K562 (cell line): ENCODE measurements around the gene ZBTB20. TPM values are rescaled to one million over a fixed set of nuclear protein-coding genes. Genes with fewer than 3 reads are reported as not detected.
"Not testable (repeated sequence)": the region's sequence is repeated elsewhere in the genome, so short reads cannot be mapped to it uniquely, and the experiment has no call there.

Experiments
- ATAC-seq: fragments of 200-7000 bp; cut with Tn5 transposase; 3 replicates; pipeline ENCODE4 v1.9.1; 2020; ENCODE audit warnings: moderate library complexity
- BruUV-seq: library from RNA; stranded (reverse); fragments of 400-500 nt; replicated peaks from 2 replicates; lab custom pipeline; 2021; lab: Mats Ljungman, UMichigan
- CTCF ChIA-PET: fragments of 300-600 bp; formaldehyde crosslinking; extraction: SDS; loops from one replicate; lab custom pipeline; 2021; ENCODE audit warnings: low intra/inter-chr PET ratio; lab: Yijun Ruan, JAX
- POLR2A ChIA-PET: fragments of 300-600, 350-650 bp; sonication (Branson Sonifier 250); formaldehyde crosslinking; extraction: SDS; loops from one replicate; lab custom pipeline; 2021; ENCODE audit warnings: antibody characterized with exemption, inconsistent platforms; lab: Yijun Ruan, JAX
- DNase-seq, 4 experiments: peaks; one replicate each; pipeline versions ENCODE4 v3.0.0 to v3.0.0-alpha.2; 2011 to 2018; ENCODE audit warnings: low spot score in 3 of 4, mixed read lengths in 3 of 4; ENCODE audit errors: extremely low read depth in 1 of 4
- FAIRE-seq: peaks from 2 replicates; lab custom pipeline; 2011; peaks lifted over from hg19 to GRCh38; lab: Jason Lieb, UNC
- H2AFZ ChIP-seq: 2 replicates; pipeline ENCODE4 v1.6.0; 2011; ENCODE audit warnings: low read depth, low read length, control low read depth, inconsistent platforms
- H3K27ac ChIP-seq: fragments of 200-600 bp; 3 replicates; pipeline ENCODE4 v1.8.0; 2011; ENCODE audit warnings: low read depth, mild to moderate bottlenecking, control low read depth, inconsistent platforms, low read length, moderate library complexity, mixed read lengths; ENCODE audit errors: extremely low read depth
- H3K27me3 ChIP-seq, 2 experiments: fragments of 300-600 bp in 1 of 2; 2 replicates in 1 of 2; 3 replicates in 1 of 2; pipeline versions ENCODE4 v1.6.0 to v1.8.0; 2011; ENCODE audit warnings: inconsistent platforms in 2 of 2, low read length in 2 of 2, mild to moderate bottlenecking in 1 of 2, mixed read lengths in 1 of 2, moderate library complexity in 1 of 2; ENCODE audit not compliant: control insufficient read depth in 2 of 2, insufficient read depth in 2 of 2
- H3K36me3 ChIP-seq: fragments of 300-600 bp; 3 replicates; pipeline ENCODE4 v1.8.0; 2011; ENCODE audit warnings: mild to moderate bottlenecking, low read length, inconsistent platforms; ENCODE audit not compliant: control insufficient read depth, insufficient read depth
- H3K4me1 ChIP-seq, 2 experiments: fragments of 200-600 bp in 1 of 2; replicated peaks in 1 of 2; 2 replicates in 1 of 2; 3 replicates in 1 of 2; pipeline versions ENCODE4 v1.5.1 to v1.8.0; 2011; ENCODE audit warnings: inconsistent platforms in 2 of 2, low read length in 2 of 2, mild to moderate bottlenecking in 1 of 2, mixed read lengths in 1 of 2, moderate library complexity in 1 of 2; ENCODE audit not compliant: control insufficient read depth in 2 of 2, insufficient read depth in 2 of 2
- H3K4me2 ChIP-seq: 2 replicates; pipeline ENCODE4 v1.6.1; 2011; ENCODE audit warnings: low read length, control low read depth, inconsistent platforms, mixed read lengths; ENCODE audit not compliant: insufficient read depth
- H3K4me3 ChIP-seq: fragments of 200-600 bp; sonication (generic), shearing (Covaris generic); 2 replicates; pipeline ENCODE4 v1.5.1; 2016; ENCODE audit warnings: control low read depth, inconsistent platforms
- H3K79me2 ChIP-seq: fragments of 200-600 bp; 3 replicates; pipeline ENCODE4 v1.8.0; 2011; ENCODE audit warnings: low read length, inconsistent platforms; ENCODE audit not compliant: control insufficient read depth, insufficient read depth
- H3K9ac ChIP-seq, 2 experiments: 2 replicates each; pipeline versions ENCODE4 v1.6.0 to v1.6.1; 2011; ENCODE audit warnings: low read depth in 2 of 2, low read length in 2 of 2, control low read depth in 1 of 2, inconsistent platforms in 1 of 2, mild to moderate bottlenecking in 1 of 2, mixed read lengths in 1 of 2; ENCODE audit not compliant: insufficient read depth in 1 of 2
- H3K9me1 ChIP-seq: one replicate; pipeline ENCODE4 v1.6.0; 2011; ENCODE audit warnings: inconsistent platforms, mild to moderate bottlenecking, low read length, moderate library complexity; ENCODE audit not compliant: control insufficient read depth, insufficient read depth
- H3K9me3 ChIP-seq: replicated peaks from 2 replicates; pipeline ENCODE4 v1.5.1; 2011; ENCODE audit warnings: low read depth, low read length, inconsistent platforms; ENCODE audit not compliant: control insufficient read depth, insufficient read depth
- H4K20me1 ChIP-seq: replicated peaks from 2 replicates; pipeline ENCODE4 v1.6.1; 2011; ENCODE audit warnings: low read length, inconsistent platforms, mixed read lengths; ENCODE audit not compliant: control insufficient read depth, insufficient read depth
- IRF1 ChIP-seq: sonication (generic); formaldehyde crosslinking; IDR thresholded peaks from 2 replicates; pipeline ENCODE4 v1.8.0; 2022; ENCODE audit warnings: missing genetic modification reagents, mild to moderate bottlenecking, borderline replicate concordance
- MEF2D ChIP-seq: conservative IDR thresholded peaks from 2 replicates; pipeline ENCODE4 v1.6.1; 2016; ENCODE audit warnings: low read depth, missing genetic modification characterization, missing compliant biosample characterization
- NR1H2 ChIP-seq: sonication (generic); formaldehyde crosslinking; IDR thresholded peaks from 2 replicates; pipeline ENCODE4 v1.4.0; 2020; ENCODE audit warnings: mild to moderate bottlenecking, missing genetic modification reagents
- RERE ChIP-seq: sonication (generic); formaldehyde crosslinking; IDR thresholded peaks from 2 replicates; pipeline ENCODE4 v1.8.0; 2023; ENCODE audit warnings: missing genetic modification reagents, mild to moderate bottlenecking, borderline replicate concordance
- SLC30A9 ChIP-seq: fragments of 250-450 bp; sonication (Bioruptor Pico); IDR thresholded peaks from 2 replicates; pipeline ENCODE4 v1.8.0; 2022; ENCODE audit warnings: mild to moderate bottlenecking, moderate library complexity
- ZNF639 ChIP-seq, 2 experiments: fragments of 200-800 bp in 1 of 2; sonication (Bioruptor generic) in 1 of 2; sonication (generic) in 1 of 2; formaldehyde crosslinking in 1 of 2; IDR thresholded peaks in 1 of 2; conservative IDR thresholded peaks in 1 of 2; 2 replicates each; pipeline versions ENCODE4 v1.5.0 to v1.6.1; 2016 to 2020; ENCODE audit warnings: missing compliant biosample characterization in 1 of 2, missing genetic modification characterization in 1 of 2, missing genetic modification reagents in 1 of 2
- ZNF695 ChIP-seq: fragments of 450-650 bp; formaldehyde crosslinking; IDR thresholded peaks from 2 replicates; pipeline ENCODE4 v1.4.0; 2020; ENCODE audit warnings: mild to moderate bottlenecking, moderate library complexity
- WGBS: fragments of 100-300 bp; shearing (Covaris generic); methylation state at CpG from one replicate; pipeline ENCODE4 v1.1.6; 2016; ENCODE audit warnings: low coverage, mixed read lengths; ENCODE audit not compliant: insufficient coverage; ENCODE audit errors: missing lambda C conversion rate; 5-methylcytosine and 5-hydroxymethylcytosine counted together
- in situ Hi-C: fragments of 300-500 bp; cut with MboI; formaldehyde crosslinking; loops from 4 replicates; pipeline ENCODE4 v1.15.0; 2018; ENCODE audit warnings: inconsistent platforms, mixed read lengths
- intact Hi-C: fragments of 100-400 bp; cut with micrococcal nuclease; formaldehyde crosslinking; loops from 2 replicates; pipeline ENCODE4 v1.14.2; 2022
- polyA plus RNA-seq, 8 experiments: library from polyadenylated mRNA; depleted of rRNA in 4 of 8; stranded (reverse) in 5 of 8; unstranded in 3 of 8; fragments of >200 nt; fragmentation: Nextera tagmentation in 2 of 8; fragmentation: Illumina TruSeq in 1 of 8; extraction: Ambion mirVana in 2 of 8; extraction: Trizol in 1 of 8; gene quantifications; 2 replicates each; pipeline versions ENCODE4 v1.2.1 to v1.2.3, GENCODE V29; 2011 to 2014; ENCODE audit warnings: inconsistent platforms in 1 of 8, missing spikeins in 1 of 8
- total RNA-seq, 7 experiments: library from RNA; depleted of rRNA in 6 of 7; stranded (reverse); fragments of >200 nt in 6 of 7; fragmentation: Illumina TruSeq in 2 of 7; extraction: Trizol in 2 of 7; gene quantifications; 2 replicates each; pipeline versions ENCODE4 v1.2.1 to v1.2.3, GENCODE V29; 2011 to 2021; ENCODE audit warnings: low replicate concordance in 1 of 7

ZBTB20 gene
- total and polyA plus RNA-seq, 9 of the 15 experiments (the other 6 are each of a cell fraction or from before 2014, with no cell fraction given): 0.17 to 1.7 (median 0.45) TPM

DNA sequence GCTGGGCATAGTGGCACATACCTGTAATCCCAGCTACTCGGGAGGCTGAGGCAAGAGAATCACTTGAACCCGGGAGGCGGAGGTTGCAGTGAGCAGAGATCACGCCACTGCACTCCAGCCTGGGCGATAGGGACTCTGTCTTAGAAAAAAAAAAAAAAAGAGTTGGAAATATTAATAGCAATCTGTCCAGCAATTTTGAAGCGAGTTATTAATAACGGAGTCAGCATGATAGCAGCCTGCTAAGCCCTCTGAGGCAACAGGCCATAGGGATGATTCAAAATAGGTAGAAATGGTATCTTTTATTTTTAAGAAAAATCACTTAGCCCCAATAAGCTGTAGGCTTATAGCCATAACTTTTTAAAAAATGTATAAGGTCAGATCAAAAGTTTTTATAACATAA lies 37.0 kb downstream of the ZBTB20 start:
- ATAC-seq, H4K20me1 ChIP-seq, H3K79me2 ChIP-seq, H3K4me2 ChIP-seq, POLR2A ChIA-PET, DNase-seq, H3K36me3 ChIP-seq, FAIRE-seq, H3K9me1 ChIP-seq, H2AFZ ChIP-seq, H3K4me3 ChIP-seq, intact Hi-C loops, CTCF ChIA-PET, H3K27me3 ChIP-seq, H3K27ac ChIP-seq, H3K9ac ChIP-seq, BruUV-seq, H3K9me3 ChIP-seq, in situ Hi-C loops, H3K4me1 ChIP-seq: not testable (repeated sequence)
- WGBS: 65% methylated on average over 3 of the region's 7 CpGs

DNA sequence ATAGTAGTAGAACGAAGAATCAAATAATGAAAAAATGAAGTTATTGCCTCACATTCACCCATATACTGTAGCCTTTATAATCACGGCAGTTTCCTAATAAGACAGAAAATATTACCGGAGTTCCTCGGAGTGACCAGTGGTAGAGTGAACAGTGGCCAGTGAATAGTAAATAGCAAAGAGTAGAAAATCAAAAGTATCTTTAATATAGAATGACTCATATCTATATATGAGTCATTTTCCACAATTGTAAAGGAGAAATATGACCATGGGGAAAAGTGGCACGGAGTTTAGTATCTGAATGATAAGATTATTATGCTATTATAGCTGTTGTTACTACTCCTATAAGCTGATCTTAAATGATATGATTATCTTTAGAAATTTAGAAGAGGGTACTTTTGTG lies 38.5 kb downstream of the ZBTB20 start:
- Histone ChIP-seq H3K9ac (no peak overlapping the region), H2AFZ (no peak overlapping the region), H3K9me1 (no peaks in the 10 kb centered on the region), H3K79me2 (no peaks in the 10 kb centered on the region), H3K27me3 (no peaks in the 10 kb centered on the region), H3K36me3 (no peaks in the 10 kb centered on the region), H3K4me3 (no peak overlapping the region), H3K4me1 (no peaks in the 10 kb centered on the region), H3K27ac (no peak overlapping the region), H3K4me2 (no peak overlapping the region), H3K9me3 (no peaks in the 10 kb centered on the region), H4K20me1 (no peaks in the 10 kb centered on the region)
- BruUV-seq: no TSS peak
- ChIA-PET POLR2A (no interaction called here), CTCF (no interaction called here)
- 69% methylated on average over 5 of the region's 5 CpGs for WGBS
- no peak for FAIRE-seq
- in situ Hi-C loops: no loop called here
- ATAC-seq: no peak
- no peak for DNase-seq
- intact Hi-C loops: no loop called here
- TF ChIP-seq SLC30A9 (CRISPR knock-in tag): no peak
- no peak for TF ChIP-seq NR1H2 (CRISPR knock-in tag)
- TF ChIP-seq ZNF639 (CRISPR knock-in tag; conservative IDR thresholded peaks at IDR 0.05 in 1 of 2, IDR thresholded peaks at IDR 0.05 in 1 of 2): no peak
- no peak for TF ChIP-seq MEF2D (tag)
- no peak for TF ChIP-seq RERE
- TF ChIP-seq IRF1 (CRISPR knock-in tag): no peak
- TF ChIP-seq ZNF695: no peak
